ENCODE results near the gene TMEM135.

Gene TMEM135

GRCh38 chr11:87368858-87369480 is 331.2 kb downstream of the TMEM135 start:
- no peaks in the 10 kb centered on the region for H3K36me3 ChIP-seq (ENCODE audit: insufficient read depth, low read length)
- H3K27me3 ChIP-seq (ENCODE audit: control insufficient read depth, insufficient read depth, low read length): peaks cover 14% of the 10 kb centered on the region
- no peak overlapping the region for H3K4me3 ChIP-seq (ENCODE audit: low read length)
- no peak overlapping the region for H3K9ac ChIP-seq (ENCODE audit: low read depth, low read length)
- H3K4me1 ChIP-seq (ENCODE audit: control insufficient read depth, insufficient read depth, low read length): no peaks in the 10 kb centered on the region
- no peak overlapping the region for H3K4me2 ChIP-seq (ENCODE audit: low read length)
- no peaks in the 10 kb centered on the region for H3K9me3 ChIP-seq (replicated peaks; ENCODE audit: low read length)

- Histone ChIP-seq H3K4me3 (ENCODE audit: low read length) (no peak overlapping the region), H3K9ac (ENCODE audit: low read depth, low read length) (no peak overlapping the region), H3K27me3 (ENCODE audit: control insufficient read depth, insufficient read depth, low read length) (peaks cover 21% of the 10 kb centered on the region), H3K4me1 (ENCODE audit: control insufficient read depth, insufficient read depth, low read length) (no peaks in the 10 kb centered on the region), H3K4me2 (ENCODE audit: low read length) (no peak overlapping the region), H3K36me3 (ENCODE audit: insufficient read depth, low read length) (no peaks in the 10 kb centered on the region), H3K9me3 (replicated peaks; ENCODE audit: low read length) (no peaks in the 10 kb centered on the region)
Measured at GRCh38 chr11:87369888-87370287, 332.2 kb downstream of the TMEM135 start.

GRCh38 chr11:87372065-87372464 is 334.3 kb downstream of the TMEM135 start:
- no peak overlapping the region for H3K4me2 ChIP-seq (ENCODE audit: low read length)
- H3K4me3 ChIP-seq (ENCODE audit: low read length): no peak overlapping the region
- H3K36me3 ChIP-seq (ENCODE audit: insufficient read depth, low read length): no peaks in the 10 kb centered on the region
- no peaks in the 10 kb centered on the region for H3K9me3 ChIP-seq (replicated peaks; ENCODE audit: low read length)
- peaks cover 26% of the 10 kb centered on the region for H3K27me3 ChIP-seq (ENCODE audit: control insufficient read depth, insufficient read depth, low read length)
- no peak overlapping the region for H3K9ac ChIP-seq (ENCODE audit: low read depth, low read length)
- H3K4me1 ChIP-seq (ENCODE audit: control insufficient read depth, insufficient read depth, low read length): no peaks in the 10 kb centered on the region
